Measurements from ENCODE around the gene PRKX.
"Not testable (repeated sequence)": the region's sequence is repeated elsewhere in the genome, so short reads cannot be mapped to it uniquely, and the experiment has no call there.

Gene PRKX

DNA sequence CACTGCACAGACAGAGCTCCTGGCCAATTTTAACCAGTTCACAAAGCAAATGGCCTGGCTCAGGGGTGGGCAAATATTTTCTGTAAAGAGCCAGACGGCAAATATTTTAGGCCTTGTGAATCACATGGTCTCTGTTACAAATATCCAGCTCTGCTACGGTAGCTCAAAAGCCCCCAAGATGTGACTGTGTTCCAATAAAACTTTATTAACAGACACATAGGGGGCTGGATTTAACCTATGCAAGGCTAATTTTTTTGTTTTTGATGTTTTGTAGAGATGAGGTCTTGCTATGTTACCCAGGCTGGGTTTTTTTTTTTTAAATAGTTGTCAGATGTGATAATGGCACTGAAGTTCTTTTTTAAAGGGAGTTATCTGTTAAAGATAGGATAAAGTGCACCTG, 65.4 kb downstream of the PRKX start:
- DNase-seq, result no peak

DNA sequence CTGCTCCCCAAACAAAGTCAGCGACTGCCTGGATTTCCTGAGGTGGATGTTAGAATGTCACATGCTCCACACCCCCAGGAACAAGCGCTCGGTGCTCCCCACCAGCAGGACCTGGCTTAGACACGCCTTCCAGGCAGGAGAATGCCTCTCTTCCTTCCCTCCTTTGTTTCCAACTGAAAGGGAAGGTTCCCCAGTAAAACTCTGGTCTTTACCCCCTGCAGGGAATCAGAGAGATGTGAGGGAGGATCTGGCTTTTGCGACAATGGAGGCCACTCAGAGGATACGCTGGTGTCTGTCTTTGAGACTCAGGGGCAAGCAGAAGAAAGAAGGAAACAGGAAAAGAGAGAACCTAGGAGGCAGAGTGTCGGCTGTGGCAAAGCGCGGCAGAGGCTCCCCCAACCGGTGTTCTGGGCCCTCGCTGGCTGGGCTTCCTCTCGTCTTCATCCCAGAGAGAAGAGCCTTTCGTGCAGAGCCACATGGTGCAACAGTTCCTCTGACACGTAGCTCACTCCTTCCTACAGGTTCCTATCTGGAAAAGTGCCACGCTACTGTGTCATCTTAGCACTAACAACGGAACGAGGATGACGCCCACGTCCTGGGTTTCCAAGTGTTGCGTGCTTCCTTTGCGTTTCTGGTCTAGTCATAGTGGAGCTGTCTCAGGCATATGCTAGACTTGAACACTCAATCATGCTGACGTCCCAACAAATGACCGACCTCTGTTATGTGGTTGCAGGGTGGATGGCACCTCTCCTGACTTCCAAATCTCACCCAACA, 73.4 kb downstream of the PRKX start:
- DNase-seq, result not testable (repeated sequence)

DNA sequence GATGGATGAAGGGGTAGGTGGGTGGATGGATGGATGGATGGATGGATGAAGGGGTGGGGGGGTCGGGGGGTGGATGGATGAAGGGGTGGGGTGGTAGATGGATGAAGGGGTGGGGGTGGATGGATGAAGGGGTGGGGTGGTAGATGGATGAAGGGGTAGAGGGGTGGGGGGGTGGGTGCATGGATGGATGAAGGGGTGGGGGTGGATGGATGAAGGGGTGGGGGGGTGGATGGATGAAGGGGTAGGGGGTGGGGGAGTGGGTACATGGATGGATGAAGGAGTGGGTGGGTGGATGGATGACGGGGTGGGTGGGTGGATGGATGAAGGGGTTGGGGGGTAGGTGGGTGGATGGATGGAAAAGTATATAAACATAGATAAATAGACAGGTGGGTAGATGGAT, 74.2 kb downstream of the PRKX start:
- no peak for DNase-seq

DNA sequence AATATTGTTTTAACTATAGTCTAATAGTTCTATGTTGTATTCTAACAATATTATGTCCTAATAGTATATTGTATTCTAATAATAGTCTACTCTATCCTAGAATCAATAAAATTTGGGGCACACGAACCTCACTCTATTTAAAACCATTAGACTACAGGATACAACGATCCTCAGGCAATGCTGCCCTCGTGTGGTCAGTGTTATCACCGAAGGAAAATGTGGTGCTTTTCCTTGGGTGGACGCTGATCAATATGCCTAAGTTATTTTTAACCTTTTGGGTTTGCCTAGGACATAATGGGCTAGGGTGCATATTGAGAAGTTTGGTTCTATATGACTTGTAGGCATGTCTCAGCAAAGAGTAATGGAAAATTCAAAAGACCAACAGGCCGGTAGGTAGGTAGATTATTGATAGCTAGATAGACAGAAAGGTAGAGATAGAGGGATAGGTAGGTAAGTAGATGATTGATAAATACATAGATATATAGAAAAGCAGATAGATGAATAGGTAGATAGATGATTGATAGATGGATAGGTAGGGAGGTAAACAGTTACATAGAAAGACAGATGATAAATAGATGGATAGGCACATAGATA, 75.1 kb downstream of the PRKX start:
- peak; percentile 1 for DNase-seq

- DNase-seq, result no peak
Observed at GRCh38 chrX:3636803-3637202, 76.6 kb downstream of the PRKX start.

GRCh38 chrX:3631196-3631595, 82.3 kb downstream of the PRKX start:
- no peak for DNase-seq

DNA sequence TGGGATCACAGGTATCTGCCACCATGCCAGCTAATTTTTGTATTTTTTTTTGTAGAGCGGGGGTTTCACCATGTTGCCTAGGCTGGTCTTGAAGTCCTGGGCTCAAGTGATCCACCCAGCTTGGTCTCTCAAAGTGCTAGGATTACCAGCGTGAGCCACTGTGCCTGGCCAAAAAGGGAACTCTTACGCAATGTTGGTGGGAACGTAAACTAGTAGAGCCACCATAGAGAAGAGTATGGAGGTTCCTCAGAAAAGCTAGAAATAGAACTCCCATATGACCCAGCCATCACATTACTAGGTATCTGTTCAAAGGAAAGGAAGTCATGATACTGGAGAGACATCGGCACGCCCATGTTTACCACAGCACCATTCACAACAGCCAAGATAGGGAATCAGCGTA, 85.9 kb downstream of the PRKX start:
- DNase-seq, result no peak

DNA sequence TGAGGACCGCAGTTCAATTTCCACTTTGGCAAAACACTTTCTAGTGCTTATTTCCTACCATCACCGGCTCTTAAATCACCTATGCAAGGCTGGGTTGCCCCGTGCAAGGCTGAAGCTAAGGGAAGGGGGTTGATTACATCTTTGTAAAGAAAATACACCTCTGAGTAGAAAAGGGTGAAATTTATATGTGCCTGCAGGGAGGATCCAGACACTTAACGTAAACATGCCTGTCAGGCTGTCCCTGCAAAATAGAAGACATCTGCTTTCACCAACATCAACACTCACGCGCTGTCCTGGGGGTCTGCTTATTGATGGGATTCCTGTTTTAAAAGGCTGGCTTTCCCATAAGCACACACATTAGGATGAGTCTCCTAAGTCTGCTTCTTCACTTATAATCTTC, 92.0 kb downstream of the PRKX start:
- no peak for DNase-seq

GRCh38 chrX:3611744-3612143, 101.7 kb downstream of the PRKX start:
- not testable (repeated sequence) for DNase-seq

- no peak for DNase-seq
Observed at GRCh38 chrX:3609810-3610209, 103.6 kb downstream of the PRKX start.

DNA sequence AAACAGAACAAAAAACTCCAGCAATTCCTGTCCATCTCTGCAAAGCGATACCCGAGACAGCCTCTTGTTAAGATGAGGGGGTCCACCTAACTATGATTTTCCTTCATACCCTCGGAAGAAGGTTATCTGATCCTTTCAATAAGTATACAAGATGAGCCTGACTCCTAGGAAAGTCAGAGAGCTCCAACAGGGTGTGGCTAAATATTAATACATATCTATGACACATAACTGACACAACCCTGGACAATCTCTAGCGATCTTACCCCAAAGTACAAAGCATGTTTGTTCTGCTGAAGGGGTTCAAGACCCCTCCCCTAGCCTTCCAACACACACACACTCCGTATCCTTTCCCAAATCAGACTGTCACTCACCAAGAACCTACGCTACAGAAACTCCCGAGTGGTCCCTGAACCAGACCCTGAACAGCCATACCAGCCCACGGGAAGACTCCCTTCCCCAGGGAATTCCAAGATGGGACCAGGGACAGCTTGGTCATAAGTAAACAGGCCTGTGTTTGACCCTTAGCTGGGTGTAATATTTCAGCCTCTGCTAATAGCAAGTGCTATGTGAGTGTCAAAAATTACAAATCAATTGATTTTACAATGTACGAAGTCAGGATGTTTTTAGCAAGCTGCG, 110.3 kb downstream of the PRKX start:
- DNase-seq, result no peak

DNA sequence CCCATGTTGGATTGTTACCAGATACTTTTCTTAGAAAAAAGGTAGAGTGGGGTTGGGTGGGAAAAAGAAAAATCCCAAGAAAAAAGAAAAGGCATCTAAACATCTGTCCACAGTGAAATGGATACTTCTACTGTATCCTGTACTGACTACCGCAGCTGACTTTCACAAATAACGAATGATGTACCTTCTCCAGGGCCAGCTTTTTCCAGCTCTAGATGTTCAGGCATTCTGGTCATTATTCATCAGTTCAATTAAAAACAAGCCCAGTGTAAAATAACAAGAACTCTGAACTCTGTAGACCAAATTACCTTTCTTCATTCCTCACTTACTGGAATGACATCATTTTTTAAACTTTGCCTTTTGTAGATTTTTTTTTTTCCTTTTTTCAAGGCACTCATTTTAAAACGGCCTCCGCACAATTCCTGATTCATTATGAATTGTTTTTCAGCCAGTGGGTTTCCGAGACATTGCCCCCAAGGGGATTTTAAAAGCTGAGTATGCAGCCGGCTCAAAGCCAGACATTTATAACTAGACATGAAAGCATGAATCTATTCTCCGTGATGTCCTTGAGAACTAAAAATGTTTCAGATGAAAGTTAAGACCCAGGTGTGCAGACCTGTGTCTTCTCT, 113.5 kb downstream of the PRKX start:
- DNase-seq, result no peak

DNA sequence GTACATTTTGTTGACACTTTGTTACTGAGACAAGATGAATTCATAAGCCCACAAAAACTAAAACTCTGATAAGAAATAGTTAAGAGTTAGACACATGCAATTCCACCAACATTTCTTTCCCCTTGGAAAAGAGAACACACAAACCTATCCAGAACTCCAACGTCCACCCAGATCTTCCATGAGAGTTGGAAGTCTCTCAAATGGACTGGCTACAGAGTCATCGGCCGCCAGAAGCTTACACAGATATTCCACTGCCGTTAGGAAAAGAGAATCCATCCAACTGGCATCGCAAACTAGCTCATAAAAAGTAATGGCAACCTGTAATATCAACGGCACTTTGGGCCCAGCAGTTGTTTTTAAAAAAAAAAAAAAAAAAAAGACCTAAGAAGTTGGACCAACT, 114.7 kb downstream of the PRKX start:
- DNase-seq, result no peak

GRCh38 chrX:3598046-3598605, 115.3 kb downstream of the PRKX start:
- DNase-seq, result no peak

GRCh38 chrX:3592184-3592583, 121.3 kb downstream of the PRKX start:
- DNase-seq, result no peak

- DNase-seq, result no peak
Observed at GRCh38 chrX:3589474-3589873, 124.0 kb downstream of the PRKX start.

- no peak for DNase-seq
Observed at GRCh38 chrX:3585719-3586118, 127.7 kb downstream of the PRKX start.

DNA sequence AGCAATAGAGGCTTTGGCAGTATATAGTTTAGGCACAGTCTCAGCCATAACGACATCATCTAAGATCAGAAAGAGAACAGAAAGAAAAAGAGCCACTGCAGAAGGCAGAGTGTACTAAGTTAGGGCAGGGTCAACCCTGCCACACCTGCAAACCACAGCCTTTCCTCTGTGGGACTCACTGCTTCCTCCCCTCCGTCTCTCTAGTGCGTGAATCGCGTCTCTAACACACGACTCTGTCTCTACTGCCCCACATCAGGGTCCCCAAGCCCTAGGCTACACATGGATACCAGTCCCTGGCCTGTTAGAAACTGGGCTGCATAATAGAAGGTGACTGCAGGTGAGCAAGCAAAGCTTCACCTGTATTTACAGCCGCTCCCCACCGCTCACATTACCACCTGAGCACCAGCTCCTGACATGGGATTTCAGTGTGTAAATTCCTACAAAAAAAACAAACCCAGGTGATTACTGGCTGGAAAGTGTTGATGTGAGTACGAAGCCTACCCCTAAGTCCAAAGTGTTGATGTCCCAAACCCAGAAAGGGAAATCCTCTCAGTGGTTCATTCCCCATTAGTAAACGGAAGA, 128.9 kb downstream of the PRKX start:
- DNase-seq, result no peak

DNA sequence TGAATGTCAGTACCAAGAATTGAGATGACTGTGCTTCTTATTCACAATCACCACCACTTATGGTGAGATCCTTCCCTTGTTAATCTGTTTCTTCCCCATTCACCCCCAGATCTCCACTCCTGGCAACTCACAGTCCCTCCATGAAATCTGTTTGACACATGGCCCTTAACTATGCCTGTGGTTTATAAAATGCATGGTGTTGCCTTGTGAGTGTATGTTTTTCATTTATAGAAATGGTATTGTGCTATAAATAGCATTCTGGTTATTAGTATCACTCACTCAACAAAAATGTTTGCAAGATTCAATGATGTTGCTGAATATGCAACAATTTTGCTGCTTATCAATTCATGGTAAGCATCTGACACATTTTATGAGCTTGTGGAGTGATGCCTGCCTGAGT, 131.0 kb downstream of the PRKX start:
- DNase-seq, result no peak

- no peak for DNase-seq
Observed at GRCh38 chrX:3581609-3582108, 131.8 kb downstream of the PRKX start.

DNA sequence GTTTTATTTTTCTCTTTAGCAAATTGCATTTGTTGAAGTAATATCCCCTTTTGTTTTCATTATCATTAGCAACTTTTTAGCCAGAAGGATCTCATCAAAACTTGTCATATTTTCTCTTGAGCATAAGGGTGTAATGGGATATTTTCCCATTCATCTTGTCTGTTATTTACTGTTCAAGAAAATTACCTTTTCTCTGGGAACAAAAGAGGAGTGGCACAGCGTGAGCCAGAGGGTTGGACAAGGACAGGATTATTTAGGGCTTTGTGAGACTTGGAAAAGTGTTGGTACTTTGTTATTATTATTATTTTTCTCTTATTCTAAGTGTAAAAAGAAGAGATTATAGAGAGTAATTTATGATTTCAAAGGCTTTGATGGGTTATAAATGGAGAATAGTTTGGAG, 135.9 kb downstream of the PRKX start:
- no peak for DNase-seq

DNA sequence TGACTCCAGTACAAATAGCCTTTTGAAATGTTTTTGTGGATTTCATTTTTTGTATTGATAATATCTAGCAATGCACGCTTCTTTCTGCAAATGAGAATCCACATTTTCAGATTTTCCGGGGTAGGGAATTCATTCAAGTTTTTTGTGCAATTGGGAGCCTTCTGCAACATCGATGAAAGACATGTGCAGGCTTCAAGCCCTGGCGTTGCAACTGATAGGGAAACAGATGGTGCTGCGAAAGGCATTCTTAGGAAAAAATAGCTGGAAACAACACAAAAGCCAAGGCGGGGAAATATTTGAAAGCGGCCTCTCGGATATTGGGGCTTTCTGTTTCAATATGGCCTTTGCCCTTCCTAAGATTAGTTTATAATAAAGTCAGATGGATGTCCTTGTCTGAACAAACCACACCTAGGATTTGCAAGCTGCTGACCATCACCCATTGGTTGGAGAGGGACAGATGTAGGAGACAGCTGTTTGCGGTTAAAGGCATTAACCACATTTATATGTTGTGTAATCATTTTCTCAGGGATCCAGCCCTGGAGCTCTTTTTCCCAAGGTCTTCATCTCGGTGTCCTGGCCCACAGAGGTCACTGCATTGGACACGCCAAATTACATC, 136.5 kb downstream of the PRKX start:
- DNase-seq, result no peak

GRCh38 chrX:3567686-3568085, 145.8 kb downstream of the PRKX start:
- no peak for DNase-seq
